AG09309 (cell line): ENCODE results near the gene NOVA1.

Experiments
- DNase-seq: peaks from one replicate; pipeline ENCODE4 v3.0.0-alpha.2; 2010; ENCODE audit warnings: low read depth
- H3K4me3 ChIP-seq: 2 replicates; pipeline ENCODE4 v1.5.1; 2011; ENCODE audit warnings: mild to moderate bottlenecking, low read depth, low read length, moderate library complexity; ENCODE audit not compliant: control insufficient read depth
- CTCF ChIP-seq: IDR thresholded peaks from 2 replicates; pipeline ENCODE4 v1.5.1; 2011; ENCODE audit warnings: mild to moderate bottlenecking, low read depth, low read length, inconsistent platforms; ENCODE audit not compliant: insufficient read depth, control insufficient read depth; ENCODE audit errors: missing control alignments

The NOVA1 gene

GRCh38 chr14:26443654-26444053 is 154.2 kb downstream of the NOVA1 start:
- no peak for DNase-seq
- no peak overlapping the region for H3K4me3 ChIP-seq
- no peak for TF ChIP-seq CTCF

GRCh38 chr14:26429205-26429604 is 168.6 kb downstream of the NOVA1 start:
- TF ChIP-seq CTCF: no peak
- H3K4me3 ChIP-seq: no peak overlapping the region
- DNase-seq: no peak

- TF ChIP-seq CTCF: no peak
- no peak overlapping the region for H3K4me3 ChIP-seq
- no peak for DNase-seq
Observed at GRCh38 chr14:26427097-26427496, 170.7 kb downstream of the NOVA1 start.

GRCh38 chr14:26424537-26424936 is 173.3 kb downstream of the NOVA1 start:
- no peak for TF ChIP-seq CTCF
- DNase-seq: no peak
- no peak overlapping the region for H3K4me3 ChIP-seq

- H3K4me3 ChIP-seq: no peak overlapping the region
- no peak for TF ChIP-seq CTCF
- DNase-seq: no peak
Observed at GRCh38 chr14:26415618-26416123, 182.2 kb downstream of the NOVA1 start.

- H3K4me3 ChIP-seq: no peak overlapping the region
- TF ChIP-seq CTCF: no peak
- DNase-seq: no peak
Observed at GRCh38 chr14:26414926-26415325, 182.9 kb downstream of the NOVA1 start.

- H3K4me3 ChIP-seq: no peak overlapping the region
- no peak for DNase-seq
- TF ChIP-seq CTCF: no peak
Observed at GRCh38 chr14:26414103-26414502, 183.7 kb downstream of the NOVA1 start.
